Stimulated activated CD4-positive, alpha-beta T cell treated with anti-CD3 and anti-CD28 coated beads, Interleukin-4, amount 100 ng/mL, for 48 hours (primary cell): Measurements from ENCODE around the gene ECSCR.
"Not testable (repeated sequence)": the region's sequence is repeated elsewhere in the genome, so short reads cannot be mapped to it uniquely, and the experiment has no call there.

Source experiments
- DNase-seq, 2 donors: peaks; one replicate each; pipeline ENCODE4 v3.0.0-alpha.2; 2020; ENCODE audit warnings: low read depth in 2 of 2

The ECSCR gene

GRCh38 chr5:139413963-139414362 is 48.6 kb downstream of the ECSCR start:
- no peak for DNase-seq

- no peak for DNase-seq
Observed at GRCh38 chr5:139413153-139413552, 49.4 kb downstream of the ECSCR start.

- no peak for DNase-seq
Observed at GRCh38 chr5:139410993-139411828, 51.3 kb downstream of the ECSCR start.

- DNase-seq = no peak
Observed at GRCh38 chr5:139410121-139410992, 52.2 kb downstream of the ECSCR start.

GRCh38 chr5:139409116-139409515 is 53.4 kb downstream of the ECSCR start:
- DNase-seq = not testable (repeated sequence)

- no peak for DNase-seq
Observed at GRCh38 chr5:139408191-139408590, 54.4 kb downstream of the ECSCR start.

- DNase-seq = no peak
Observed at GRCh38 chr5:139407517-139407916, 55.0 kb downstream of the ECSCR start.

- DNase-seq = no peak
Observed at GRCh38 chr5:139406963-139407362, 55.6 kb downstream of the ECSCR start.

GRCh38 chr5:139404484-139404840 is 58.1 kb downstream of the ECSCR start:
- no peak for DNase-seq

GRCh38 chr5:139403787-139404483 is 58.6 kb downstream of the ECSCR start, which contains the start of gene SPATA24:
SPATA24 (minus strand) TSS chr5:139404089; CDS start chr5:139404060, 29 bp downstream.
- peak; percentile 97 to 98 for DNase-seq

GRCh38 chr5:139403418-139403786 is 59.1 kb downstream of the ECSCR start:
- no peak for DNase-seq

- DNase-seq = no peak
Observed at GRCh38 chr5:139402561-139403158, 59.9 kb downstream of the ECSCR start.

- no peak for DNase-seq
Observed at GRCh38 chr5:139401546-139401945, 61.0 kb downstream of the ECSCR start.

- no peak for DNase-seq
Observed at GRCh38 chr5:139399501-139400121, 62.9 kb downstream of the ECSCR start.
